Measurements from ENCODE around the gene SNX13.

GRCh38 chr7:17879075-17879661 is 61.1 kb downstream of the SNX13 start:
- TF ChIP-seq CTCF (IDR thresholded peaks at IDR 0.05) (no peak), POLR2A (IDR thresholded peaks at IDR 0.05) (no peak)

All from lower leg skin (tissue), 3 donors.